ENCODE measurements around the gene ZNF211. TPM values are rescaled to one million over a fixed set of nuclear protein-coding genes. Genes with fewer than 3 reads are reported as not detected.

ZNF211 gene
- total and polyA plus RNA-seq, 2 donors from 2014 or later: 9.1 to 19.6 TPM

- FAIRE-seq (no peak), DNase-seq (no peak)
- TF ChIP-seq CTCF (IDR thresholded peaks at IDR 0.05; ENCODE audit: borderline replicate concordance, extremely low read depth, insufficient read depth): no peak
- H3K4me3 ChIP-seq (ENCODE audit: low read length in 3 of 3): peak overlapping the region in 1 of 3 donors; percentile 5
- peaks cover 28 to 35% (median 34%) of the 10 kb centered on the region in 3 donors for H3K36me3 ChIP-seq (ENCODE audit: control insufficient read depth in 2 of 3, insufficient read depth in 3 of 3, low read length in 3 of 3)
- H3K9me3 ChIP-seq (ENCODE audit: control insufficient read depth in 2 of 3, insufficient read depth in 1 of 3, low read length in 3 of 3): peaks cover 23 to 75% (median 34%) of the 10 kb centered on the region in 3 donors
- no peak overlapping the region for H3K27ac ChIP-seq (ENCODE audit: low read depth in 2 of 2, low read length in 2 of 2)
- peaks cover 2 to 11% (median 9%) of the 10 kb centered on the region in 3 donors for H3K4me1 ChIP-seq (ENCODE audit: control insufficient read depth in 2 of 3, insufficient read depth in 2 of 3, low read depth in 1 of 3, low read length in 3 of 3)
- H3K27me3 ChIP-seq (ENCODE audit: control insufficient read depth, insufficient read depth, low read length): no peaks in the 10 kb centered on the region
- H3K9ac ChIP-seq (ENCODE audit: low read length in 3 of 3): no peak overlapping the region
- intact Hi-C loops (cut with DNase I): no loop called here
Observed at GRCh38 chr19:57687363-57688010, 54.5 kb downstream of the ZNF211 start.

- FAIRE-seq (no peak), DNase-seq (no peak)
- intact Hi-C loops (cut with DNase I): no loop called here
- no peaks in the 10 kb centered on the region for H3K27me3 ChIP-seq (ENCODE audit: control insufficient read depth, insufficient read depth, low read length)
- peaks cover 30 to 35% (median 34%) of the 10 kb centered on the region in 3 donors for H3K36me3 ChIP-seq (ENCODE audit: control insufficient read depth in 2 of 3, insufficient read depth in 3 of 3, low read length in 3 of 3)
- H3K4me3 ChIP-seq (ENCODE audit: low read length in 3 of 3): peak overlapping the region in 1 of 3 donors; percentile 5
- no peak overlapping the region for H3K9ac ChIP-seq (ENCODE audit: low read length in 3 of 3)
- H3K4me1 ChIP-seq (ENCODE audit: control insufficient read depth in 2 of 3, insufficient read depth in 2 of 3, low read depth in 1 of 3, low read length in 3 of 3): peaks cover 0 to 4% (median 2%) of the 10 kb centered on the region in 3 donors
- H3K27ac ChIP-seq (ENCODE audit: low read depth in 2 of 2, low read length in 2 of 2): no peak overlapping the region
- peaks cover 26 to 75% (median 34%) of the 10 kb centered on the region in 3 donors for H3K9me3 ChIP-seq (ENCODE audit: control insufficient read depth in 2 of 3, insufficient read depth in 1 of 3, low read length in 3 of 3)
- TF ChIP-seq CTCF (IDR thresholded peaks at IDR 0.05; ENCODE audit: borderline replicate concordance, extremely low read depth, insufficient read depth): no peak
Observed at GRCh38 chr19:57688011-57688763, 55.2 kb downstream of the ZNF211 start.

GRCh38 chr19:57689750-57690149, 56.8 kb downstream of the ZNF211 start:
- H3K9me3 ChIP-seq (ENCODE audit: control insufficient read depth in 2 of 3, insufficient read depth in 1 of 3, low read length in 3 of 3): peaks cover 26 to 73% (median 36%) of the 10 kb centered on the region in 3 donors
- intact Hi-C loops (cut with DNase I): no loop called here
- peaks cover 30 to 32% (median 30%) of the 10 kb centered on the region in 3 donors for H3K36me3 ChIP-seq (ENCODE audit: control insufficient read depth in 2 of 3, insufficient read depth in 3 of 3, low read length in 3 of 3)
- no peaks in the 10 kb centered on the region for H3K27me3 ChIP-seq (ENCODE audit: control insufficient read depth, insufficient read depth, low read length)
- FAIRE-seq: no peak
- no peak overlapping the region for H3K4me3 ChIP-seq (ENCODE audit: low read length in 3 of 3)
- no peak for TF ChIP-seq CTCF (IDR thresholded peaks at IDR 0.05; ENCODE audit: borderline replicate concordance, extremely low read depth, insufficient read depth)
- no peaks in the 10 kb centered on the region for H3K4me1 ChIP-seq (ENCODE audit: control insufficient read depth in 2 of 3, insufficient read depth in 2 of 3, low read depth in 1 of 3, low read length in 3 of 3)
- DNase-seq: no peak
- H3K27ac ChIP-seq (ENCODE audit: low read depth in 2 of 2, low read length in 2 of 2): no peak overlapping the region
- H3K9ac ChIP-seq (ENCODE audit: low read length in 3 of 3): no peak overlapping the region

Other genes starting within 250 kb of the ZNF211 start
- 26.1 TPM for gene ZNF548, start 243.3 kb upstream of the ZNF211 start, total RNA-seq
- 4.7 TPM for gene ZNF548, start 243.3 kb upstream of the ZNF211 start, polyA plus RNA-seq (ENCODE audit: insufficient read depth, low read depth, low replicate concordance)
- 17.7 TPM for gene ZNF17, start 222.0 kb upstream of the ZNF211 start, total RNA-seq
- gene ZNF17, start 222.0 kb upstream of the ZNF211 start, polyA plus RNA-seq (ENCODE audit: insufficient read depth, low read depth, low replicate concordance): 3.6 TPM
- gene ZNF749, start 197.8 kb upstream of the ZNF211 start, total RNA-seq: 14.2 TPM
- 9.9 TPM for gene ZNF749, start 197.8 kb upstream of the ZNF211 start, polyA plus RNA-seq (ENCODE audit: insufficient read depth, low read depth, low replicate concordance)
- 1.7 TPM for gene VN1R1, start 176.0 kb upstream of the ZNF211 start, total RNA-seq
- 0.41 TPM for gene VN1R1, start 176.0 kb upstream of the ZNF211 start, polyA plus RNA-seq (ENCODE audit: insufficient read depth, low read depth, low replicate concordance)
- gene ZNF772, start 155.6 kb upstream of the ZNF211 start, total RNA-seq: 20.0 TPM
- gene ZNF772, start 155.6 kb upstream of the ZNF211 start, polyA plus RNA-seq (ENCODE audit: insufficient read depth, low read depth, low replicate concordance): 3.1 TPM
- 15.4 TPM for gene ZNF419, start 145.4 kb upstream of the ZNF211 start, total RNA-seq
- 5.7 TPM for gene ZNF419, start 145.4 kb upstream of the ZNF211 start, polyA plus RNA-seq (ENCODE audit: insufficient read depth, low read depth, low replicate concordance)
- 12.1 TPM for gene ZNF773, start 133.2 kb upstream of the ZNF211 start, total RNA-seq
- 3.4 TPM for gene ZNF773, start 133.2 kb upstream of the ZNF211 start, polyA plus RNA-seq (ENCODE audit: insufficient read depth, low read depth, low replicate concordance)
- 8.7 TPM for gene ZNF549, start 105.8 kb upstream of the ZNF211 start, total RNA-seq
- gene ZNF549, start 105.8 kb upstream of the ZNF211 start, polyA plus RNA-seq (ENCODE audit: insufficient read depth, low read depth, low replicate concordance): 2.4 TPM
- gene ZNF550, start 73.3 kb upstream of the ZNF211 start, total RNA-seq: 15.1 TPM
- 2.5 TPM for gene ZNF550, start 73.3 kb upstream of the ZNF211 start, polyA plus RNA-seq (ENCODE audit: insufficient read depth, low read depth, low replicate concordance)
- 8.0 TPM for gene ZNF416, start 54.3 kb upstream of the ZNF211 start, total RNA-seq
- 3.5 TPM for gene ZNF416, start 54.3 kb upstream of the ZNF211 start, polyA plus RNA-seq (ENCODE audit: insufficient read depth, low read depth, low replicate concordance)
- gene ZIK1, start 49.0 kb upstream of the ZNF211 start, total RNA-seq: 9.3 TPM
- gene ZIK1, start 49.0 kb upstream of the ZNF211 start, polyA plus RNA-seq (ENCODE audit: insufficient read depth, low read depth, low replicate concordance): 3.1 TPM
- gene ZNF530, start 33.3 kb upstream of the ZNF211 start, total RNA-seq: 3.5 TPM
- gene ZNF530, start 33.3 kb upstream of the ZNF211 start, polyA plus RNA-seq (ENCODE audit: insufficient read depth, low read depth, low replicate concordance): 1.1 TPM
- 25.4 TPM for gene ZNF134, start 18.9 kb upstream of the ZNF211 start, total RNA-seq
- gene ZNF134, start 18.9 kb upstream of the ZNF211 start, polyA plus RNA-seq (ENCODE audit: insufficient read depth, low read depth, low replicate concordance): 5.8 TPM
- gene ZSCAN4, start 35.8 kb downstream of the ZNF211 start, total RNA-seq: not detected
- not detected for gene ZSCAN4, start 35.8 kb downstream of the ZNF211 start, polyA plus RNA-seq (ENCODE audit: insufficient read depth, low read depth, low replicate concordance)
- gene ZNF551, start 48.8 kb downstream of the ZNF211 start, total RNA-seq: 13.9 TPM
- gene ZNF551, start 48.8 kb downstream of the ZNF211 start, polyA plus RNA-seq (ENCODE audit: insufficient read depth, low read depth, low replicate concordance): 1.3 TPM
- 11.1 TPM for gene ZNF154, start 76.0 kb downstream of the ZNF211 start, total RNA-seq
- 2.2 TPM for gene ZNF154, start 76.0 kb downstream of the ZNF211 start, polyA plus RNA-seq (ENCODE audit: insufficient read depth, low read depth, low replicate concordance)
- 16.5 TPM for gene ZNF671, start 94.5 kb downstream of the ZNF211 start, total RNA-seq
- gene ZNF671, start 94.5 kb downstream of the ZNF211 start, polyA plus RNA-seq (ENCODE audit: insufficient read depth, low read depth, low replicate concordance): 10.1 TPM
- gene ZNF776, start 113.6 kb downstream of the ZNF211 start, total RNA-seq: 20.5 TPM
- 5.6 TPM for gene ZNF776, start 113.6 kb downstream of the ZNF211 start, polyA plus RNA-seq (ENCODE audit: insufficient read depth, low read depth, low replicate concordance)
- 18.7 TPM for gene ZNF586, start 136.5 kb downstream of the ZNF211 start, total RNA-seq
- gene ZNF586, start 136.5 kb downstream of the ZNF211 start, polyA plus RNA-seq (ENCODE audit: insufficient read depth, low read depth, low replicate concordance): 6.3 TPM
- 13.8 TPM for gene ZNF552, start 181.7 kb downstream of the ZNF211 start, total RNA-seq
- 10.7 TPM for gene ZNF552, start 181.7 kb downstream of the ZNF211 start, polyA plus RNA-seq (ENCODE audit: insufficient read depth, low read depth, low replicate concordance)
- 23.6 TPM for gene ZNF587B, start 197.1 kb downstream of the ZNF211 start, total RNA-seq
- gene ZNF587B, start 197.1 kb downstream of the ZNF211 start, polyA plus RNA-seq (ENCODE audit: insufficient read depth, low read depth, low replicate concordance): 5.1 TPM
- 37.3 TPM for gene ZNF587, start 216.7 kb downstream of the ZNF211 start, total RNA-seq
- gene ZNF587, start 216.7 kb downstream of the ZNF211 start, polyA plus RNA-seq (ENCODE audit: insufficient read depth, low read depth, low replicate concordance): 3.7 TPM

Measured in kidney (tissue), 14 donors.